OCI-LY7 (cell line): ENCODE data around the gene LDAF1. TPM values are rescaled to one million over a fixed set of nuclear protein-coding genes. Genes with fewer than 3 reads are reported as not detected.
A peak's percentile ranks its signal among the peaks of the same experiment; 100 is the strongest.
"Not testable (repeated sequence)": the region's sequence is repeated elsewhere in the genome, so short reads cannot be mapped to it uniquely, and the experiment has no call there.

Experiments used
- Bru-seq: library from RNA; stranded (reverse); fragments of 400-500 nt; gene quantifications from one replicate; lab custom pipeline; 2021; lab: Mats Ljungman, UMichigan
- BruChase-seq, 2 experiments: library from RNA; stranded (reverse); fragments of 400-500 nt; gene quantifications; one replicate each; lab custom pipeline; 2021; lab: Mats Ljungman, UMichigan
- BruUV-seq: library from RNA; stranded (reverse); fragments of 400-500 nt; replicated peaks from 2 replicates; lab custom pipeline; 2021; lab: Mats Ljungman, UMichigan
- CTCF ChIA-PET: fragments of 300-600 bp; sonication (Branson Sonifier 250); formaldehyde crosslinking; loops from one replicate; lab custom pipeline; 2022; ENCODE audit warnings: antibody characterized with exemption; ENCODE audit not compliant: unreplicated experiment; lab: Charles Lee
- POLR2A ChIA-PET: fragments of 300-600 bp; sonication (Branson Sonifier 250); formaldehyde crosslinking; loops from one replicate; lab custom pipeline; 2022; ENCODE audit warnings: antibody characterized with exemption; lab: Charles Lee
- DNase-seq: peaks from one replicate; pipeline ENCODE4 v3.0.0-alpha.2; 2015; ENCODE audit warnings: low spot score
- H2AFZ ChIP-seq: fragments of 200-600 bp; sonication (generic), shearing (Covaris generic); 2 replicates; pipeline ENCODE4 v1.6.1; 2014; ENCODE audit warnings: mild to moderate bottlenecking, antibody characterized with exemption, low read length, moderate library complexity
- H3K27ac ChIP-seq: fragments of 200-600 bp; sonication (generic); 2 replicates; pipeline ENCODE4 v1.5.1; 2014; ENCODE audit warnings: mixed run types, low read depth, mild to moderate bottlenecking, moderate library complexity, low read length, inconsistent platforms; ENCODE audit not compliant: poor library complexity, severe bottlenecking
- H3K36me3 ChIP-seq: fragments of 200-600 bp; sonication (generic); 2 replicates; pipeline ENCODE4 v1.6.1; 2014; ENCODE audit warnings: mild to moderate bottlenecking, antibody characterized with exemption, low read length, moderate library complexity, mixed read lengths; ENCODE audit not compliant: insufficient read depth
- H3K4me1 ChIP-seq: fragments of 200-600 bp; sonication (generic); 2 replicates; pipeline ENCODE4 v1.5.1; 2014; ENCODE audit warnings: mild to moderate bottlenecking, low read length; ENCODE audit not compliant: insufficient read depth, poor library complexity, severe bottlenecking
- H3K4me2 ChIP-seq: fragments of 200-600 bp; sonication (generic); 2 replicates; pipeline ENCODE4 v1.6.1; 2014; ENCODE audit warnings: mild to moderate bottlenecking, low read length
- H3K4me3 ChIP-seq: fragments of 200-600 bp; sonication (generic); 2 replicates; pipeline ENCODE4 v1.5.1; 2014; ENCODE audit warnings: mild to moderate bottlenecking, low read depth, low read length; ENCODE audit not compliant: poor library complexity, severe bottlenecking
- H3K79me2 ChIP-seq: fragments of 200-600 bp; sonication (generic); 2 replicates; pipeline ENCODE4 v1.6.1; 2016; ENCODE audit warnings: low read depth, mild to moderate bottlenecking, low read length, moderate library complexity, mixed read lengths; ENCODE audit not compliant: insufficient read depth
- H3K9me2 ChIP-seq: fragments of 200-600 bp; sonication (generic); 2 replicates; pipeline ENCODE4 v1.6.1; 2016; ENCODE audit warnings: mild to moderate bottlenecking, low read length, mixed read lengths; ENCODE audit not compliant: insufficient read depth
- H3K9me3 ChIP-seq: fragments of 200-600 bp; sonication (generic); 2 replicates; pipeline ENCODE4 v1.6.1; 2014; ENCODE audit warnings: mild to moderate bottlenecking, mixed run types, low read length, mixed read lengths
- H4K20me1 ChIP-seq: fragments of 200-600 bp; sonication (generic); 2 replicates; pipeline ENCODE4 v1.6.1; 2014; ENCODE audit warnings: mild to moderate bottlenecking, antibody characterized with exemption, low read length, moderate library complexity, mixed read lengths; ENCODE audit not compliant: insufficient read depth
- EZH2phosphoT487 ChIP-seq: fragments of 200-600 bp; sonication (generic); IDR thresholded peaks from 2 replicates; pipeline ENCODE4 v1.6.1; 2018; ENCODE audit warnings: low read depth, borderline replicate concordance, mild to moderate bottlenecking, mixed run types, antibody characterized with exemption, low read length, moderate library complexity, mixed read lengths
- intact Hi-C: fragments of 100-400 bp; cut with micrococcal nuclease; formaldehyde crosslinking; loops from one replicate; pipeline ENCODE4 v1.10.0; 2022; ENCODE audit not compliant: unreplicated experiment
- long read RNA-seq: library from polyadenylated mRNA; stranded (forward); transcript quantifications from one replicate; pipeline ENCODE4 v2.0.0, GENCODE V29; 2022
- total RNA-seq, 2 experiments: library from RNA; depleted of rRNA in 1 of 2; stranded (reverse); fragments of >200 nt in 1 of 2; shearing (Covaris generic) in 1 of 2; gene quantifications; 2 replicates each; pipeline ENCODE4 v1.2.3, GENCODE V29; 2014 to 2022
- TF ChIP-seq, protein P1 (sequence below): fragments of 200-600 bp; sonication (generic); conservative IDR thresholded peaks from 2 replicates; pipeline ENCODE4 v1.5.1; 2014; ENCODE audit warnings: mild to moderate bottlenecking, antibody characterized with exemption, low read length, moderate library complexity, mixed read lengths

The LDAF1 gene
- 5.4 and 5.8 TPM in 2 replicates for total RNA-seq (2014; rRNA removed; shearing (Covaris generic))
- 6.7 and 8.8 TPM in 2 replicates for total RNA-seq (2022)
- Bru-seq, nascent RNA, result percentile 48 among the genes with signal in this experiment
- percentile 42 among the genes with signal in this experiment for BruChase-seq, experiment 1, labeled RNA remaining after a 6-hour chase
- BruChase-seq, experiment 2, labeled RNA remaining after a 2-hour chase, result percentile 48 among the genes with signal in this experiment
- long read RNA-seq, partial matches to known transcripts, result 0 of 13 reads
- long read RNA-seq, other reads (novel, unspliced or antisense), result 6 of 13 reads

DNA sequence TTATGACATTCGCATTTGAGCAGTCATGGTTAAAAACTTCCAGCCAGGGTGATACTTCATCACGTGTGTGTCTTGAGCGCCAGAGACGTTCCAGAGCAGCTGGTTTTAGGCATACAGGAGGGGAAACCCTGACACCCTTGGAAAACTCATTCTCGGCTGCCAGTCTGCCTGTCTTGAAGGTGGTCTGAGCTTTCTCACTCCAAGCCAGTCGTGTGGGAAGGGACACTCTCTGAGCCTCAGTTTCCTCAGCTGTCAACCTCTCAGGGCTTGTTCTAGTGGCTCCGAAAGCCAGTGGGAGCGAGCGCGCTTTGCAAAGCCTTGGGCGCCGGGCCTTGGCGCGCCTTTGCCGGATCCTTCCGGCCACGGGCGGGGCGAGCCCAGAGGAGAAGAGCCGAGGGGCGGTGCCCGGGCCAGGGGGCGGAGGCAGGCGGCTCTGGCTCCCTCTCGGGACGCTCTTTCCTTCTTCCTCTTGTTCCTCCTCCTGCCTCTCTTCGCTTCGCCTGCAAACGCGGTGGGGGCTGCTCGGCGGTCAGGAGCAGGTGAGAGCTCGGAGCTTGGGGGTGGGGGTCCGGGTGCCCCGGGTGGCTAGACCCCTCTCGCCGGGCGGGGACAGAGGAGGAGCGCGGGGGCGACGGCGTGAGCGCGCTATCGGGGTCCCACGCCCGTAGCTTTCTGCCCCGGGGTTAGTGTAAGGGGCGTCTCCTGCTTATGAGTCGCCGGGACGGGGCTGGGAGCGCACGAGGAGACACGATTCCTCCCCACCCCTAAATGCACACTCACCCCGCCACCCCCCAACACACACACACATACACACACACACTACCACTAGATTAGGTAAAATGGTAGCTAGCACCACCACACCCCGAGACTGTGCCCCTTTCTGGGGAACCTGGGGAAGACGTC, at the start of gene LDAF1:
Gene LDAF1 (plus strand): TSS at position 467 of the 903 bp plus-strand sequence. CDS start 2,509 bp downstream, outside the sequence.
- Histone ChIP-seq H3K36me3 (peaks cover 27% of the 10 kb centered on the region), H3K79me2 (peaks cover 7% of the 10 kb centered on the region; the same call in 1 of the 2 replicates), H2AFZ (peak within 1 kb of the TSS; percentile 93), H3K4me2 (peak within 1 kb of the TSS; percentile 97), H4K20me1 (no peaks in the 10 kb centered on the region), H3K27ac (peak within 1 kb of the TSS; percentile 40), H3K9me3 (no peaks in the 10 kb centered on the region), H3K4me1 (peaks cover 17% of the 10 kb centered on the region), H3K9me2 (no peaks in the 10 kb centered on the region), H3K4me3 (peak within 1 kb of the TSS; percentile 80)
- ChIA-PET POLR2A (interaction anchor here (0.8 to 2.3 kb wide), 3 partner anchors 28 to 142 kb away, joined by 3 to 6 read pairs (median 5); no protein-coding TSS in a partner anchor), CTCF (interaction anchor here (0.6 to 0.7 kb wide), 2 partner anchors 8 to 142 kb away, joined by 4 to 19 read pairs; no protein-coding TSS in a partner anchor)
- no TSS peak for BruUV-seq
- TF ChIP-seq EZH2phosphoT487, result no peak
- TF ChIP-seq, protein P1, sequence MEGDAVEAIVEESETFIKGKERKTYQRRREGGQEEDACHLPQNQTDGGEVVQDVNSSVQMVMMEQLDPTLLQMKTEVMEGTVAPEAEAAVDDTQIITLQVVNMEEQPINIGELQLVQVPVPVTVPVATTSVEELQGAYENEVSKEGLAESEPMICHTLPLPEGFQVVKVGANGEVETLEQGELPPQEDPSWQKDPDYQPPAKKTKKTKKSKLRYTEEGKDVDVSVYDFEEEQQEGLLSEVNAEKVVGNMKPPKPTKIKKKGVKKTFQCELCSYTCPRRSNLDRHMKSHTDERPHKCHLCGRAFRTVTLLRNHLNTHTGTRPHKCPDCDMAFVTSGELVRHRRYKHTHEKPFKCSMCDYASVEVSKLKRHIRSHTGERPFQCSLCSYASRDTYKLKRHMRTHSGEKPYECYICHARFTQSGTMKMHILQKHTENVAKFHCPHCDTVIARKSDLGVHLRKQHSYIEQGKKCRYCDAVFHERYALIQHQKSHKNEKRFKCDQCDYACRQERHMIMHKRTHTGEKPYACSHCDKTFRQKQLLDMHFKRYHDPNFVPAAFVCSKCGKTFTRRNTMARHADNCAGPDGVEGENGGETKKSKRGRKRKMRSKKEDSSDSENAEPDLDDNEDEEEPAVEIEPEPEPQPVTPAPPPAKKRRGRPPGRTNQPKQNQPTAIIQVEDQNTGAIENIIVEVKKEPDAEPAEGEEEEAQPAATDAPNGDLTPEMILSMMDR, result no peak
- intact Hi-C loops, result loop anchor here (1.0 to 5.0 kb wide), 2 partner anchors 396 to 1164 kb away; no protein-coding TSS in a partner anchor
- peak; percentile 85 for DNase-seq

DNA sequence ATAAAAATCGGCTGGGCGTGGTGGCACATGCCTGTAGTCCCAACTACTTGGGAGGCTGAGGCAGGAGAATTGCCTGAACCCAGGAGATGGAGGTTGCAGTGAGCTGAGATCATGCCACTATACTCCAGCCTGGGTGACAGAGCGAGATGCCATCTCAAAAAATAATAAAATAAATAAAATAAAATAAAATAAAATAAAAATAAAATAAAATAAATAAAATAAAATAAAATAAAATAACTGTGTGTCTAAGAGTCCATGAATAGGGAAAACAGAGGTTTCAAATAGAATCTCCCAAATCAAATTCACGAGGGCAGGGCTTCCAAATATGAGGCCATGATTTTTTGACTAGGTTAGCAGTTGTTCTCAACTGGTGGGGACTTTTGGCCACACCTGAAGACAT, 42.9 kb upstream of the LDAF1 start:
- H4K20me1 ChIP-seq, CTCF ChIA-PET, DNase-seq, H3K27ac ChIP-seq, H3K4me2 ChIP-seq, H3K9me3 ChIP-seq, H3K36me3 ChIP-seq, H3K79me2 ChIP-seq, BruUV-seq, POLR2A ChIA-PET, H3K9me2 ChIP-seq, intact Hi-C loops: not testable (repeated sequence)
- peak overlapping the region; percentile 90; the same call in 1 of the 2 replicates for H2AFZ ChIP-seq
- peak overlapping the region; percentile 55 for H3K4me3 ChIP-seq
- peaks cover 14% of the 10 kb centered on the region for H3K4me1 ChIP-seq

DNA sequence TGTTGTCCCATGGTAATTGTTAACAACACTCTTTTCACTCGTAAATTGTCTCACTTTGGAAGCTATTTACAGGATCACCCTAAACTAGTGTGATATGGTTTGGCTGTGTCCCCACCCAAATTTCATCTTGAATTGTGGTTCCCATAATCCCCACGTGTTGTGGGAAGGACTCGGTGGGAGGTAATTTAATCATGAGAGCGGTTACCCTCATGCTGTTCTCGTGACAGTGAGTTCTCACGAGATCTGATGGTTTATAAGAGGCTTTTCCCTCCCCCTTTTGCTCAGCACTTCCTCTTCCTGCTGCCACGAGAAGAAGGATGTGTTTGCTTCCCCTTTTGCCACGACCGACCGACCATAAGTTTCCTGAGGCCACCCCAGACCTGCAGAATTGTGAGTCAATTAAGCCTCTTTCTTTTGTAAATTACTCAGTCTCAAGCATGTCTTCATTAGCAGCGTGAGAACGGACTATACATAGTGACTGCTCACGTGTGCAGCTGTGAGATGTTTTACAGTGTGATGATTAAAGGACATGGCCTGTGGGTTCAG, 42.3 kb upstream of the LDAF1 start:
- Histone ChIP-seq H3K4me3 (peak overlapping the region; percentile 55), H3K9me2 (no peaks in the 10 kb centered on the region), H3K79me2 (no peaks in the 10 kb centered on the region), H3K27ac (peak overlapping the region; percentile 26), H3K4me2 (peak overlapping the region; percentile 52), H3K4me1 (peaks cover 14% of the 10 kb centered on the region), H2AFZ (peak overlapping the region; percentile 90), H3K36me3 (no peaks in the 10 kb centered on the region), H4K20me1 (no peaks in the 10 kb centered on the region), H3K9me3 (peaks cover 4% of the 10 kb centered on the region; the same call in 1 of the 2 replicates)
- TF ChIP-seq, protein P1, result no peak
- no peak for TF ChIP-seq EZH2phosphoT487
- BruUV-seq, result no TSS peak
- ChIA-PET CTCF (no interaction called here), POLR2A (no interaction called here)
- DNase-seq, result peak; percentile 76
- intact Hi-C loops, result no loop called here
